A673 (cell line): ENCODE results near the gene PSMG3. TPM values are rescaled to one million over a fixed set of nuclear protein-coding genes. Genes with fewer than 3 reads are reported as not detected.
"Not testable (repeated sequence)": the region's sequence is repeated elsewhere in the genome, so short reads cannot be mapped to it uniquely, and the experiment has no call there.

Experiments
- BruUV-seq: library from RNA; stranded (reverse); fragments of 400-500 nt; replicated peaks from 2 replicates; lab custom pipeline; 2021; lab: Mats Ljungman, UMichigan
- CTCF ChIA-PET: fragments of 300-600 bp; sonication (Branson Sonifier 250); formaldehyde crosslinking; loops from one replicate; lab custom pipeline; 2022; ENCODE audit warnings: antibody characterized with exemption; lab: Charles Lee
- POLR2A ChIA-PET: fragments of 300-600 bp; sonication (Branson Sonifier 250); formaldehyde crosslinking; loops from one replicate; lab custom pipeline; 2022; ENCODE audit warnings: antibody characterized with exemption; ENCODE audit not compliant: low non-redundant PET; lab: Charles Lee
- DNase-seq: peaks from one replicate; pipeline ENCODE4 v3.0.0-alpha.2; 2015; ENCODE audit warnings: low spot score
- H3K27ac ChIP-seq: fragments of 200-600 bp; sonication (generic); 2 replicates; pipeline ENCODE4 v1.5.1; 2016; ENCODE audit warnings: mixed run types, low read depth, mild to moderate bottlenecking, mixed read lengths, antibody characterized with exemption, low read length; ENCODE audit not compliant: poor library complexity, severe bottlenecking
- H3K27me3 ChIP-seq: fragments of 200-600 bp; sonication (generic); replicated peaks from 2 replicates; pipeline ENCODE4 v1.6.1; 2017; ENCODE audit warnings: mixed run types, low read depth, mild to moderate bottlenecking, mixed read lengths, antibody characterized with exemption, low read length; ENCODE audit not compliant: insufficient read depth, poor library complexity
- H3K36me3 ChIP-seq: fragments of 200-600 bp; sonication (generic); 2 replicates; pipeline ENCODE4 v1.6.1; 2016; ENCODE audit warnings: mixed run types, mild to moderate bottlenecking, mixed read lengths, antibody characterized with exemption, low read length; ENCODE audit not compliant: insufficient read depth, poor library complexity, severe bottlenecking
- H3K4me1 ChIP-seq: fragments of 200-600 bp; sonication (generic); 2 replicates; pipeline ENCODE4 v1.6.1; 2017; ENCODE audit warnings: mixed run types, mild to moderate bottlenecking, mixed read lengths, antibody characterized with exemption, low read length; ENCODE audit not compliant: insufficient read depth, poor library complexity, severe bottlenecking
- H3K4me3 ChIP-seq: fragments of 200-600 bp; sonication (generic); 2 replicates; pipeline ENCODE4 v1.5.1; 2016; ENCODE audit warnings: low read depth, mixed run types, mild to moderate bottlenecking, mixed read lengths, low read length; ENCODE audit not compliant: poor library complexity, severe bottlenecking
- H3K9me3 ChIP-seq: fragments of 200-600 bp; sonication (generic); 2 replicates; pipeline ENCODE4 v1.6.1; 2016; ENCODE audit warnings: mixed run types, low read depth, mild to moderate bottlenecking, mixed read lengths, antibody characterized with exemption, low read length; ENCODE audit not compliant: poor library complexity, severe bottlenecking
- CTCF ChIP-seq: fragments of 300-800, 200-600 bp; sonication (generic); conservative IDR thresholded peaks from 2 replicates; pipeline ENCODE4 v1.5.1; 2017; ENCODE audit warnings: low read depth, mild to moderate bottlenecking, antibody characterized with exemption, low read length, moderate library complexity, mixed read lengths
- EZH2 ChIP-seq: fragments of 200-600 bp; sonication (generic); IDR thresholded peaks from 2 replicates; pipeline ENCODE4 v1.6.1; 2017; ENCODE audit warnings: borderline replicate concordance, low read depth, mild to moderate bottlenecking, mixed read lengths, antibody characterized with exemption, low read length; ENCODE audit not compliant: poor library complexity, severe bottlenecking
- intact Hi-C: fragments of 100-400 bp; cut with micrococcal nuclease; formaldehyde crosslinking; loops from one replicate; pipeline ENCODE4 v1.10.0; 2022; ENCODE audit not compliant: unreplicated experiment
- total RNA-seq: library from RNA; stranded (reverse); gene quantifications from 2 replicates; pipeline ENCODE4 v1.2.3, GENCODE V29; 2021

The PSMG3 gene
- total RNA-seq, 1 experiment from 2014 or later, result 54.9 TPM

GRCh38 chr7:1586126-1586826 lies 16.4 kb upstream of the PSMG3 start:
- Histone ChIP-seq H3K36me3 (no peaks in the 10 kb centered on the region), H3K4me1 (no peaks in the 10 kb centered on the region), H3K27me3 (peaks cover 24% of the 10 kb centered on the region), H3K27ac (no peak overlapping the region), H3K9me3 (no peaks in the 10 kb centered on the region), H3K4me3 (no peak overlapping the region)
- no TSS peak for BruUV-seq
- POLR2A ChIA-PET, result no interaction called here
- TF ChIP-seq EZH2, result no peak
- no peak for TF ChIP-seq CTCF
- intact Hi-C loops, result loop anchor here (10.0 kb wide), 1 partner anchor 169 kb away; no protein-coding TSS in a partner anchor
- no peak for DNase-seq
- CTCF ChIA-PET, result no interaction called here

DNA sequence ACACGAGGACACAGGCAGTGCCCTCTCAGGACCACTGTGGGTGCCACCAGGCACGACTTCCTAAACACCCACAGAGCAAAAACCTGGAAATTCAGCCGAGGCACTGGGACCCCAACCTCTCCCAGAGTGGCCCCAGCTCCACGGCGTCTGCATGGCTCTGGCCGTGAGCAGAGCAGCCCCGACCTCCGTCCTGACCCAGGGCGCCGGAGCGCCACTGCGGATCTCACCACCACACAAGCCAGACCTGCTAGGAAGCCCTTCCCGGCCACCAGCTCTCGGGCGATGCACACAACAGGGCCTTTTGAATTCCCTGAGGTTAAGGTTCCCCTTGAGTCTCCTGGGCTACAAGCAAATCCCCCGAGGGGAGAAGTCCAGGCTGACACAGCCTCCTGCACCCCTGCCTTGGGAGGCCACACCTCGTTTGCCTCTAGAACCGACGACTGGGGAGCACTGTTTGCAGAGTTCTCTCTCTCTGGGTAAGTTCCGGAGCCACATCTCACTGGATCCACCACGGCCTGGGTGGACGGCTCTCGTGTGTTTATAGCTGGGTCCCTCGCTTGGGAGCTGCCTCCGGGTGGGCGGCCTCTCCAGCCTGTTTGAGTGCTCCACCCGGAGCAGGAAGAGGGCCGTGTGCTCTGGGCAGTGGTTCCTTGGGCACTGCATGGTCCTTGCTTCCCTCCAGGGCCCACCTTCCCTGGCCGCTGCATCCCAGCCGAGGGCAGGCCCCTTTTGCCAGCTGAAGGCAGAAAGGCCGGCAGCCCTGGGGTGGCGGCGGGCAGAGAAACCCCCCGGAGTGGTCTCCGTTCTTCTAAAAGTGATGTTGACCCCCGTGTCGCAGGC lies 15.5 kb upstream of the PSMG3 start:
- DNase-seq, result no peak
- Histone ChIP-seq H3K36me3 (no peaks in the 10 kb centered on the region), H3K27me3 (peaks cover 20% of the 10 kb centered on the region), H3K4me3 (no peak overlapping the region), H3K9me3 (no peaks in the 10 kb centered on the region), H3K4me1 (no peaks in the 10 kb centered on the region), H3K27ac (no peak overlapping the region)
- ChIA-PET CTCF (no interaction called here), POLR2A (no interaction called here)
- TF ChIP-seq CTCF (no peak), EZH2 (no peak)
- BruUV-seq, result no TSS peak
- intact Hi-C loops, result loop anchor here (10.0 kb wide), 1 partner anchor 169 kb away; no protein-coding TSS in a partner anchor

DNA sequence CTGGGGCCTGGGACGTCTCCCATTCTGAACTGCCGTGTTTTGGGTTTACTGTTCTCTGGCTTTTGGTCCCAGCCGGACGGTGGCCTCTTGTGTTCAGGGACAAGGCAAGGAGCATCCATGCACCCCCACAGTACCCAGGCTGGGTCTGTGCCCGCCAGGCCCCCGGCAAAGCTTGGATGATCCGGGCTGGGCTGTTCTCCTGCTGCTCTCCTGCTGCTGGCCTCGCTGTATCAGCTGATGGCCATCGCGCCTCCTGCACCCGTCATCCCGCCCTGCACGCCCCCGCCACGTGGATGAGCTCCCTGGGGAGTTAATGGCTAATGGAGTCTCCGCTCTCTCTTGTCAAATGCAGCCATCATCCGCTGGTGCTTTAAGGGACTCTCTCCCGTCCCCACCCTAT lies 14.9 kb upstream of the PSMG3 start:
- BruUV-seq, result no TSS peak
- POLR2A ChIA-PET, result no interaction called here
- Histone ChIP-seq H3K27me3 (peaks cover 20% of the 10 kb centered on the region), H3K36me3 (no peaks in the 10 kb centered on the region), H3K4me3 (no peak overlapping the region), H3K9me3 (no peaks in the 10 kb centered on the region), H3K4me1 (no peaks in the 10 kb centered on the region), H3K27ac (no peak overlapping the region)
- intact Hi-C loops, result loop anchor here (10.0 kb wide), 1 partner anchor 170 kb away; no protein-coding TSS in a partner anchor
- CTCF ChIA-PET, result no interaction called here
- DNase-seq, result no peak
- TF ChIP-seq EZH2 (no peak), CTCF (no peak)

DNA sequence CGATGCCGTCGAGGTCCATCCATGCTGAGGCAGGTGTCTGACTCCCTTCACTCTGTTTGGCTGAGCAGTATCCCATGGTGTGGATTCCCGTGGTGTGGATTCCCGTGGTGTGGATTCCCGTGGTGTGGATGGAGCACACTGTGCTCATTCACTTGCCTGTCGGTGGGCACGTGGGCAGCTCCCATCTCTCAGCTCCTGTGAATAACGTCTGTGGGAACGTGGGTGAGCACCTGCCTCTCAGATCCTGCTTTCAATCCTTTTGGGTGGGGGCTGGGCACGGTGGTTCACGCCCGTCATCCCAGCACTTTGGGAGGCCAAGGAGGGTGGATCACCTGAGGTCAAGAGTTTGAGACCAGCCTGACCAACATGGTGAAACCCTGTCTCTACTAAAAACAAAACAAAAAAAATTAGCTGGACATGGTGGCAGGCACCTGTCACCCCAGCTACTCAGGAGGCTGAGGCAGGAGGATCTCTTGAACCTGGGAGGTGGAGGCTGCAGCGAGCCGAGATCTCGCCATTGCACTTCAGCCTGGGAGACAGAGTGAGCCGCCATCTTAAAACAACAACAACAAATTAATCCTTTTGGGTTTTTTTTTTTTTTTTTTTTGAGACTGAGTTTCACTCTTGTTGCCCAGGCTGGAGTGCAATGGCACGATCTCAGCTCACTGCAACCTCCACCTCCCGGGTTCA lies 13.6 kb upstream of the PSMG3 start:
- H3K27ac ChIP-seq, BruUV-seq, H3K4me1 ChIP-seq, H3K36me3 ChIP-seq, H3K9me3 ChIP-seq, DNase-seq, H3K4me3 ChIP-seq, CTCF ChIA-PET: not testable (repeated sequence)
- intact Hi-C loops, result loop anchor here (10.0 kb wide), 1 partner anchor 171 kb away; no protein-coding TSS in a partner anchor
- POLR2A ChIA-PET, result interaction anchor here (0.6 kb wide), 1 partner anchor 44 kb away, joined by 3 read pairs; no protein-coding TSS in a partner anchor
- H3K27me3 ChIP-seq, result peaks cover 20% of the 10 kb centered on the region
